ENCODE measurements around the gene CMTM2.

DNA sequence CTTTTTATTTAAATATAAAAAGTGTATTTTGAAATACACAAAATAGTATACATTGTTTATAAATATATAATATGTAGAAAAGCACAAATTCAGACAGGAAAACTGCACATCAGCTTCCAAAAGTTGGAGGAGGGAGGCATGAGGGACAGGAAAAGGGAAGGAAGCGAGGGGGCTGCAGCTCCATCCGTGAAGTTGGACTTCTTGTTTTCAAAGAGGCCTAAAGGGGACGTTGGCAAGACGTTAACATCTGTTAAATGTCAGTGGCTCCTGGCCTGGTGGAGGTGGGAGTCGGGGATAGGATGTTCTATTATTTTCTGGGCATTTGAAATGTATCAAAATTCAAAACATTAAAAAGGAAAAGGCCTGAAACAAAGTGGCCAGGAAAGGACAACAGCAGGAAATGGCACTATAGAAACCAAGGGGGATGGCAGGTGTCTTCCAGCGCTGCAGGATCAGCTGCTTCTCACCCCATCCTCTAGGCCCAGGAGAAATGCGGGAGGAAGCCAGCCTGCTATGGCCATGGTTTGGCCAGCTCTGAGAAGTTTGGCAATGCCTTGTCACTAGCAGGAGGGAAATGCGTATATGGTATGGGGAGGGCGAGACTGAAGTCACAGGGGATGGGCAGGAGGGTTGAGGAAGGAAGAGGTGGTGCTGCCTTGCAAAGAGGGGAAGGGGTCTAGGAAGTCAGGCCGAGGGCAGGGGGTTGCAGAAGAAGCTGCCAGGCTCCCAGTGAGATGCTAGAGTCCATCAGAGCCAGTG lies 6.4 kb downstream of the CMTM2 start:
- TF ChIP-seq, protein P1, sequence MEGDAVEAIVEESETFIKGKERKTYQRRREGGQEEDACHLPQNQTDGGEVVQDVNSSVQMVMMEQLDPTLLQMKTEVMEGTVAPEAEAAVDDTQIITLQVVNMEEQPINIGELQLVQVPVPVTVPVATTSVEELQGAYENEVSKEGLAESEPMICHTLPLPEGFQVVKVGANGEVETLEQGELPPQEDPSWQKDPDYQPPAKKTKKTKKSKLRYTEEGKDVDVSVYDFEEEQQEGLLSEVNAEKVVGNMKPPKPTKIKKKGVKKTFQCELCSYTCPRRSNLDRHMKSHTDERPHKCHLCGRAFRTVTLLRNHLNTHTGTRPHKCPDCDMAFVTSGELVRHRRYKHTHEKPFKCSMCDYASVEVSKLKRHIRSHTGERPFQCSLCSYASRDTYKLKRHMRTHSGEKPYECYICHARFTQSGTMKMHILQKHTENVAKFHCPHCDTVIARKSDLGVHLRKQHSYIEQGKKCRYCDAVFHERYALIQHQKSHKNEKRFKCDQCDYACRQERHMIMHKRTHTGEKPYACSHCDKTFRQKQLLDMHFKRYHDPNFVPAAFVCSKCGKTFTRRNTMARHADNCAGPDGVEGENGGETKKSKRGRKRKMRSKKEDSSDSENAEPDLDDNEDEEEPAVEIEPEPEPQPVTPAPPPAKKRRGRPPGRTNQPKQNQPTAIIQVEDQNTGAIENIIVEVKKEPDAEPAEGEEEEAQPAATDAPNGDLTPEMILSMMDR (IDR thresholded peaks at IDR 0.05) = no peak
- peak in 1 of 3 donors; percentile 7 for TF ChIP-seq POLR2A (IDR thresholded peaks at IDR 0.05)
